T-helper 1 cell treated with Interleukin-12 subunit alpha and Interleukin-12 subunit beta and Interleukin-4 antibody, amounts not matched to agents 30 μg/mL and 1 μg/mL, for 36 hours (primary cell): ENCODE results near the gene DACT1.
A peak's percentile ranks its signal among the peaks of the same experiment; 100 is the strongest.

Experiments used
- H3K27ac Mint-ChIP-seq: one replicate; pipeline ENCODE4 v1.8.0; 2021; ENCODE audit warnings: mild to moderate bottlenecking, mixed read lengths
- H3K27me3 Mint-ChIP-seq: one replicate; pipeline ENCODE4 v1.8.0; 2021; ENCODE audit warnings: low read depth, mixed read lengths
- H3K36me3 Mint-ChIP-seq: one replicate; pipeline ENCODE4 v1.8.0; 2021; ENCODE audit warnings: low read depth, mixed read lengths
- H3K4me1 Mint-ChIP-seq: one replicate; pipeline ENCODE4 v1.8.0; 2021; ENCODE audit warnings: low read depth, mixed read lengths
- H3K4me3 Mint-ChIP-seq: one replicate; pipeline ENCODE4 v1.8.0; 2021; ENCODE audit warnings: mild to moderate bottlenecking, moderate library complexity, mixed read lengths
- H3K9me3 Mint-ChIP-seq: one replicate; pipeline ENCODE4 v1.8.0; 2021; ENCODE audit warnings: mixed read lengths

The DACT1 gene

DNA sequence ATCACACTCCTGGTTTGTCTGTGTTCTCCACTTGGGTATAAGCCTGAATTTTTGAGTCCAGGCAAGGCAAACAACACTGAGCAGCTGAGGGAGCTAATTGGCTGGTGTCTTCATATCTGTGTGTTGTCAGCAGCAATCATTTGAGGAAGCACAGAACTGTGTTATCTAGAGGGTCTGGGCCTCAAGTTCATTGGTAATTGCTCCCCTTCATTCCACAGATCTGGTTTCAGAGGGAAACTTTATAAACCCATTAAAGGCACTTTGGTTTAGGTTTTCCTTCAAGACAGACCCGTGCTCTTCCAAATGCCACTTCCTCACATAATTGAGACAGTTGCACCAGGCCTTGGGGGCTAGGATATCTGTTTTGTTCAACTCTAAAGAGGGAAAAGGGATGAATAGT, 5.6 kb downstream of the DACT1 start:
- Mint-ChIP-seq H3K27me3 (peaks cover 15% of the 10 kb centered on the region), H3K9me3 (no peaks in the 10 kb centered on the region), H3K36me3 (no peaks in the 10 kb centered on the region), H3K27ac (no peak overlapping the region), H3K4me1 (peaks cover 7% of the 10 kb centered on the region), H3K4me3 (no peak overlapping the region)

- Mint-ChIP-seq H3K27ac (no peak overlapping the region), H3K27me3 (no peaks in the 10 kb centered on the region), H3K9me3 (no peaks in the 10 kb centered on the region), H3K4me1 (no peaks in the 10 kb centered on the region), H3K4me3 (no peak overlapping the region), H3K36me3 (no peaks in the 10 kb centered on the region)
Observed at GRCh38 chr14:58645641-58646040, 7.9 kb downstream of the DACT1 start.

DNA sequence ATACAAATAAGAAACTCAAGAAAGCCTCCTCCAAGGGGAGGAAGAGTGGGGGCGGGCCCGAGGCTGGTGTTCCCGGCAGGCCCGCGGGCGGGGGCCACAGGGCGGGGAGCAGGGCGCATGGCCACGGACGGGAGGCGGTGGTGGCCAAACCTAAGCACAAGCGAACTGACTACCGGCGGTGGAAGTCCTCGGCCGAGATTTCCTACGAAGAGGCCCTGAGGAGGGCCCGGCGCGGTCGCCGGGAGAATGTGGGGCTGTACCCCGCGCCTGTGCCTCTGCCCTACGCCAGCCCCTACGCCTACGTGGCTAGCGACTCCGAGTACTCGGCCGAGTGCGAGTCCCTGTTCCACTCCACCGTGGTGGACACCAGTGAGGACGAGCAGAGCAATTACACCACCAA, 8.7 kb downstream of the DACT1 start:
- Mint-ChIP-seq H3K4me3 (no peak overlapping the region), H3K4me1 (peaks cover 5% of the 10 kb centered on the region), H3K27ac (no peak overlapping the region), H3K9me3 (no peaks in the 10 kb centered on the region), H3K27me3 (no peaks in the 10 kb centered on the region), H3K36me3 (no peaks in the 10 kb centered on the region)

- H3K4me1 Mint-ChIP-seq: peaks cover 6% of the 10 kb centered on the region
- no peaks in the 10 kb centered on the region for H3K9me3 Mint-ChIP-seq
- no peaks in the 10 kb centered on the region for H3K27me3 Mint-ChIP-seq
Observed at GRCh38 chr14:58647777-58648176, 10.0 kb downstream of the DACT1 start.

GRCh38 chr14:58650857-58651256, 13.1 kb downstream of the DACT1 start:
- Mint-ChIP-seq H3K36me3 (no peaks in the 10 kb centered on the region), H3K9me3 (no peaks in the 10 kb centered on the region), H3K4me1 (peaks cover 6% of the 10 kb centered on the region), H3K4me3 (no peak overlapping the region), H3K27ac (no peak overlapping the region), H3K27me3 (no peaks in the 10 kb centered on the region)

More at GRCh38 chr14:58647777-58648176, 10.0 kb downstream of the DACT1 start:
- no peak overlapping the region for H3K27ac Mint-ChIP-seq
- H3K36me3 Mint-ChIP-seq: no peaks in the 10 kb centered on the region
- no peak overlapping the region for H3K4me3 Mint-ChIP-seq

DNA sequence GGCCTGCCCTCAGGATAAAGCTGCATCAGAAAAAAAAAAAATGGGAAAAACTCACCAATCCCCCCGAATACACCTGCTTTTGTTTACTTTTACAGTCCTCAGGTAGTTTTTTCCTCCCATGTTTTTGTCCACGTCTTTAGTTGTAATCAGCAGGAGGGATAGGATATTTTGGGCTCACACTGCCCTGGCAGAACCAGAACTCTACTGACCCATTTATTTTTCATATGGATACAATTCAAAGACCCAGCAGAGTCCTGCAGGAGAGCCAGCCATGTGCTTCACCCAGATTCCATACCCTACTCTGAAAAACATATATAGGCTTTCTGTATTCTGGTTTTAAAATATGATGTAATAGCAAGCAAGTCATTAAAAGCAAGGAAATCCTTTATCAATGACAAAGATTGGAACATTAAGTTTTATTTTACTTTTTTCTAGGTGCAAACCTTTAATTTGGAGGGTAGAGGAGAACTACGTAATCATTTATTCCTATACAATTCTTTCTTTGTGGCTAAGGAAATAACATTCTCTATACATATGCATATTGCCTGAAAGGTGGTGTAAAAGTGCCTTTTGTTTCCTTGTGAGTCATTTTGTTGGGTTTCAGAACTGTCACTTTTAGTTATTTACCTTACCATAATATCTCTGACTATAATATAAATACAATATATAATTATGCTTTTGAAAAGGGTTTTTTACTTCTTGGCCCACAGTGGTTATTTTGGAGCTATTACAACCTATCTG, 19.1 kb downstream of the DACT1 start:
- Mint-ChIP-seq H3K36me3 (no peaks in the 10 kb centered on the region), H3K4me3 (no peak overlapping the region), H3K4me1 (peaks cover under 1% of the 10 kb centered on the region), H3K27me3 (no peaks in the 10 kb centered on the region), H3K27ac (no peak overlapping the region), H3K9me3 (no peaks in the 10 kb centered on the region)

- Mint-ChIP-seq H3K36me3 (peaks cover 4% of the 10 kb centered on the region), H3K4me1 (peaks cover 10% of the 10 kb centered on the region), H3K27ac (no peak overlapping the region), H3K9me3 (no peaks in the 10 kb centered on the region), H3K27me3 (no peaks in the 10 kb centered on the region), H3K4me3 (no peak overlapping the region)
Observed at GRCh38 chr14:58659061-58659460, 21.3 kb downstream of the DACT1 start.

DNA sequence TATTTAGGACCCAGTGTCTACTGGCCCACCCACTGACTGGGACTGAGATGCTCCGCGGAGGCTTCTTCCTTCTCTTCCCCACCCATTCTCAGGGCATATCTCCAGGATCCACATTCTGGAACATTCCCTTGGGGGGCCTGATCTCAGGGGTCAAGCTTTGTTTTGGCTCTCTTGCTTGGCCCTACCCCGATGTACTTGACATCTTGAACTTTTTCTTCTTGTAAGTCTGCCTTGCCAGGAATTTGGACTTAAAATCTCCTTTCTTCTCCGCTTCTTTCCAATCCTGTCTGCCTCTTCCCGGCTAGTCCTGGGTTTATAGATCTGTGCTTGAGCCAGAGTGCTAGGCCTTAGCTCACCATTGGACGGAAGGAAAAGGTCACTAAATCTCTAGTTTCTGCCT, 22.1 kb downstream of the DACT1 start:
- Mint-ChIP-seq H3K27me3 (no peaks in the 10 kb centered on the region), H3K27ac (no peak overlapping the region), H3K4me1 (peaks cover 10% of the 10 kb centered on the region), H3K4me3 (no peak overlapping the region), H3K36me3 (peaks cover 4% of the 10 kb centered on the region), H3K9me3 (no peaks in the 10 kb centered on the region)

GRCh38 chr14:58660407-58660806, 22.6 kb downstream of the DACT1 start:
- Mint-ChIP-seq H3K27me3 (no peaks in the 10 kb centered on the region), H3K9me3 (no peaks in the 10 kb centered on the region), H3K36me3 (peaks cover 4% of the 10 kb centered on the region), H3K4me3 (no peak overlapping the region), H3K4me1 (peaks cover 10% of the 10 kb centered on the region), H3K27ac (no peak overlapping the region)

DNA sequence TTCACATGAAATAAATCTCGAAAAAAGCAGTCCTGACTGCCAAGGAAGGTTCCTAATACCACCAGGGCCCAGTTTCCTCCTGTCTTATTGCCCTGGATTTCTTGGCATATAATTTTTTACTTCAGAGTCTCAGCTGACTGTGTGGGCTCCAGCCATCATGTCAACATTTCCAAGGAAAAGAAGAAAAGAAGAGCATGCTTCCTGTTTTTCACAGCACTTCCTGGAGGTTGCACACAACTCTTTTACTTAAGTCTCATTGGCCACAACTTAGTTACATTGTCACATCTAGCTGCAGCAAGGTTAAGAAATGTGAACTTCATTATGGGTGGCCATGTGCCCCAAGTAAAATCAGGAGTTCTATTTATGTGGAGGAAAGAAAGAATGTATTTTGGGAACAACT, 24.3 kb downstream of the DACT1 start:
- Mint-ChIP-seq H3K4me1 (peaks cover 14% of the 10 kb centered on the region), H3K9me3 (no peaks in the 10 kb centered on the region), H3K4me3 (peak overlapping the region; percentile 26), H3K27ac (peak overlapping the region; percentile 57), H3K27me3 (no peaks in the 10 kb centered on the region), H3K36me3 (peaks cover 4% of the 10 kb centered on the region)

DNA sequence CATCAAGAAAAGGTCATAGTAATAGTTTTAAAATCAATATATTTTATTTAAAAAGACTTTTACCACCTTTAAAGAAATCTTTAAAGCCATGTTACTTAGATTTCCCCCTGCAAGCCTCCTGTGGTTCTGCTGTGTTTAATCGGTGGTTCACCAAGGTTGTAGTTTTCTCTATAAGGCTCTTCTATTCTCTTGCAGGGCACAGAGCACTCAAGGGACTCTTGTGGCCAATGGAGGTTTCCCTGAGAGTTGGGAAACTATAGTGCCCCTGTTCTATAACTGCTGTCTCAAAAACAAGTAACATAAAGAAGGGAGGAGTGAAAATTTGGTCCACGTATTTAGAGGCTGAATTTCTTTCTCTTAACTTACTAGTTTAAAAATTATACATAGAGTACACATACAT, 25.0 kb downstream of the DACT1 start:
- Mint-ChIP-seq H3K27ac (no peak overlapping the region), H3K9me3 (no peaks in the 10 kb centered on the region), H3K36me3 (peaks cover 4% of the 10 kb centered on the region), H3K4me3 (no peak overlapping the region), H3K4me1 (peaks cover 14% of the 10 kb centered on the region), H3K27me3 (no peaks in the 10 kb centered on the region)

- no peak overlapping the region for H3K27ac Mint-ChIP-seq
- peaks cover 4% of the 10 kb centered on the region for H3K36me3 Mint-ChIP-seq
- no peaks in the 10 kb centered on the region for H3K9me3 Mint-ChIP-seq
- H3K27me3 Mint-ChIP-seq: no peaks in the 10 kb centered on the region
- H3K4me3 Mint-ChIP-seq: no peak overlapping the region
- H3K4me1 Mint-ChIP-seq: peaks cover 14% of the 10 kb centered on the region
Observed at GRCh38 chr14:58663494-58664111, 25.8 kb downstream of the DACT1 start.

- H3K27ac Mint-ChIP-seq: no peak overlapping the region
- peaks cover 14% of the 10 kb centered on the region for H3K4me1 Mint-ChIP-seq
- H3K4me3 Mint-ChIP-seq: no peak overlapping the region
Observed at GRCh38 chr14:58665773-58666500, 28.2 kb downstream of the DACT1 start.

DNA sequence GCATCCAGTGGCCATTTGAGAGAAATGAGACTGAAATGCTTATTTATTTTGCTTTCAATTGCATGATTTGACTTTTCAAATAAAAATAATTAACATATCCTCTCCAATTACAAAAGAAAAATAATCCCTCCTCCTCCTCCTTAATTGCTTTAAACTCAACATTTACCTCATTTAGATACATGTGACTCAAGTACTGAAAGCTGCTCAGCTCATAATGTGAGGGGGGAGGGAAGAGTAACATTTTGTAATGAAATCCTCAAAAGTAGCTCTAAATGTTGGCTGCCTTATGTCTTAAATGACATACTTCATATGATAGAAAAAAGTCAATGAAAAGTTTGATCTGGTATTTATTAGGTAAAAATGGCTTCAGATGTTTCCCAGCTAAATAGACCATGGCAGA, 29.0 kb downstream of the DACT1 start:
- Mint-ChIP-seq H3K27me3 (peaks cover 4% of the 10 kb centered on the region), H3K27ac (no peak overlapping the region), H3K9me3 (no peaks in the 10 kb centered on the region), H3K36me3 (peaks cover 4% of the 10 kb centered on the region), H3K4me1 (peaks cover 14% of the 10 kb centered on the region), H3K4me3 (no peak overlapping the region)

More at GRCh38 chr14:58665773-58666500, 28.2 kb downstream of the DACT1 start:
- H3K27me3 Mint-ChIP-seq: no peaks in the 10 kb centered on the region
- no peaks in the 10 kb centered on the region for H3K9me3 Mint-ChIP-seq
- H3K36me3 Mint-ChIP-seq: peaks cover 4% of the 10 kb centered on the region

- no peaks in the 10 kb centered on the region for H3K36me3 Mint-ChIP-seq
- H3K4me1 Mint-ChIP-seq: peaks cover 6% of the 10 kb centered on the region
- no peak overlapping the region for H3K4me3 Mint-ChIP-seq
- H3K27me3 Mint-ChIP-seq: peaks cover 8% of the 10 kb centered on the region
- H3K27ac Mint-ChIP-seq: no peak overlapping the region
- H3K9me3 Mint-ChIP-seq: no peaks in the 10 kb centered on the region
Observed at GRCh38 chr14:58667900-58668299, 30.1 kb downstream of the DACT1 start.
